Measurements from ENCODE around the gene DEF6. TPM values are rescaled to one million over a fixed set of nuclear protein-coding genes. Genes with fewer than 3 reads are reported as not detected.

Gene DEF6
- total and polyA plus RNA-seq, 2 experiments from 2014 or later, result 5.1 to 7.2 TPM

DNA sequence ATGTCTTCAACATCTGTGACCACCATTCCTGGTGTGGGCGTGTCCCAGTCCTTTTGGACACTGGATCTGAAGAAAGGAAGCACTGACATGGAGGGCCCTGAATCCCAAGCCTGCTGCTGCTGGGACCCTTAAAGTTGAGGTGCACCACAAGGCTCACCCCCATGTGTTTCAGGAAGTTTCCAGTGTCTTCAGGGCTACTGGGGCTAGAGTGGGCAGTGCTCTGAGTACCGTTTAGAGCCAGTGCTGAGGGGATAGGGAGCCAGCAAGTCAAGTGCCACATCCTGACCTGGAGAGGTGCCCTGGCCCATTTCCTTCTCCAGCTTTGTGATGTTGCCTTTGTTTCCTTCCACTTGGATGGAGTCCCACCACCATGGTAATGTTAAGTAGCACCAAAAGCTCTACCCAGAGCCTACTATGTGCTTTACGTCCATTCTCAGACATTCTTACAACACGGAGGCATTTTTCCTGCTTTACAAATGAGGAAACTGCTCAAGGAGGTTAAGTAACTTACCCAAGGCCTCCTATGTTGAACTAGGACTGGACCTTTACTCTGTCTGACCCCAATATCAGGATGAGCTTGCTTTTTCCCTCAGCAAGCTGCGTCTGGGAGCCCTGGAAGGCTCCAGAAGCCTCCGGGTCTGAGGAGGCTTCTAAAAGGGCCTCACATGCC is 552 bp upstream of the DEF6 start:
- ATAC-seq, result no peak
- H3K27me3 ChIP-seq (ENCODE audit: insufficient read depth), result no peaks in the 10 kb centered on the region
- H3K4me3 Mint-ChIP-seq, result no peak overlapping the region; the same call in 2 of the 3 replicates
- H3K27me3 Mint-ChIP-seq (ENCODE audit: insufficient read depth, low read depth, poor library complexity), result peaks cover 11% of the 10 kb centered on the region
- H3F3A ChIP-seq (replicated peaks; ENCODE audit: low read depth), result no peaks in the 10 kb centered on the region
- H4K20me1 ChIP-seq (replicated peaks; ENCODE audit: insufficient read depth), result no peaks in the 10 kb centered on the region
- H3K9me2 ChIP-seq (ENCODE audit: insufficient read depth), result no peaks in the 10 kb centered on the region
- H3K27ac Mint-ChIP-seq, result no peak overlapping the region
- no peak for TF ChIP-seq CREB1 (CRISPR knock-in tag; IDR thresholded peaks at IDR 0.05; ENCODE audit: low read depth)
- TF ChIP-seq, protein P1, sequence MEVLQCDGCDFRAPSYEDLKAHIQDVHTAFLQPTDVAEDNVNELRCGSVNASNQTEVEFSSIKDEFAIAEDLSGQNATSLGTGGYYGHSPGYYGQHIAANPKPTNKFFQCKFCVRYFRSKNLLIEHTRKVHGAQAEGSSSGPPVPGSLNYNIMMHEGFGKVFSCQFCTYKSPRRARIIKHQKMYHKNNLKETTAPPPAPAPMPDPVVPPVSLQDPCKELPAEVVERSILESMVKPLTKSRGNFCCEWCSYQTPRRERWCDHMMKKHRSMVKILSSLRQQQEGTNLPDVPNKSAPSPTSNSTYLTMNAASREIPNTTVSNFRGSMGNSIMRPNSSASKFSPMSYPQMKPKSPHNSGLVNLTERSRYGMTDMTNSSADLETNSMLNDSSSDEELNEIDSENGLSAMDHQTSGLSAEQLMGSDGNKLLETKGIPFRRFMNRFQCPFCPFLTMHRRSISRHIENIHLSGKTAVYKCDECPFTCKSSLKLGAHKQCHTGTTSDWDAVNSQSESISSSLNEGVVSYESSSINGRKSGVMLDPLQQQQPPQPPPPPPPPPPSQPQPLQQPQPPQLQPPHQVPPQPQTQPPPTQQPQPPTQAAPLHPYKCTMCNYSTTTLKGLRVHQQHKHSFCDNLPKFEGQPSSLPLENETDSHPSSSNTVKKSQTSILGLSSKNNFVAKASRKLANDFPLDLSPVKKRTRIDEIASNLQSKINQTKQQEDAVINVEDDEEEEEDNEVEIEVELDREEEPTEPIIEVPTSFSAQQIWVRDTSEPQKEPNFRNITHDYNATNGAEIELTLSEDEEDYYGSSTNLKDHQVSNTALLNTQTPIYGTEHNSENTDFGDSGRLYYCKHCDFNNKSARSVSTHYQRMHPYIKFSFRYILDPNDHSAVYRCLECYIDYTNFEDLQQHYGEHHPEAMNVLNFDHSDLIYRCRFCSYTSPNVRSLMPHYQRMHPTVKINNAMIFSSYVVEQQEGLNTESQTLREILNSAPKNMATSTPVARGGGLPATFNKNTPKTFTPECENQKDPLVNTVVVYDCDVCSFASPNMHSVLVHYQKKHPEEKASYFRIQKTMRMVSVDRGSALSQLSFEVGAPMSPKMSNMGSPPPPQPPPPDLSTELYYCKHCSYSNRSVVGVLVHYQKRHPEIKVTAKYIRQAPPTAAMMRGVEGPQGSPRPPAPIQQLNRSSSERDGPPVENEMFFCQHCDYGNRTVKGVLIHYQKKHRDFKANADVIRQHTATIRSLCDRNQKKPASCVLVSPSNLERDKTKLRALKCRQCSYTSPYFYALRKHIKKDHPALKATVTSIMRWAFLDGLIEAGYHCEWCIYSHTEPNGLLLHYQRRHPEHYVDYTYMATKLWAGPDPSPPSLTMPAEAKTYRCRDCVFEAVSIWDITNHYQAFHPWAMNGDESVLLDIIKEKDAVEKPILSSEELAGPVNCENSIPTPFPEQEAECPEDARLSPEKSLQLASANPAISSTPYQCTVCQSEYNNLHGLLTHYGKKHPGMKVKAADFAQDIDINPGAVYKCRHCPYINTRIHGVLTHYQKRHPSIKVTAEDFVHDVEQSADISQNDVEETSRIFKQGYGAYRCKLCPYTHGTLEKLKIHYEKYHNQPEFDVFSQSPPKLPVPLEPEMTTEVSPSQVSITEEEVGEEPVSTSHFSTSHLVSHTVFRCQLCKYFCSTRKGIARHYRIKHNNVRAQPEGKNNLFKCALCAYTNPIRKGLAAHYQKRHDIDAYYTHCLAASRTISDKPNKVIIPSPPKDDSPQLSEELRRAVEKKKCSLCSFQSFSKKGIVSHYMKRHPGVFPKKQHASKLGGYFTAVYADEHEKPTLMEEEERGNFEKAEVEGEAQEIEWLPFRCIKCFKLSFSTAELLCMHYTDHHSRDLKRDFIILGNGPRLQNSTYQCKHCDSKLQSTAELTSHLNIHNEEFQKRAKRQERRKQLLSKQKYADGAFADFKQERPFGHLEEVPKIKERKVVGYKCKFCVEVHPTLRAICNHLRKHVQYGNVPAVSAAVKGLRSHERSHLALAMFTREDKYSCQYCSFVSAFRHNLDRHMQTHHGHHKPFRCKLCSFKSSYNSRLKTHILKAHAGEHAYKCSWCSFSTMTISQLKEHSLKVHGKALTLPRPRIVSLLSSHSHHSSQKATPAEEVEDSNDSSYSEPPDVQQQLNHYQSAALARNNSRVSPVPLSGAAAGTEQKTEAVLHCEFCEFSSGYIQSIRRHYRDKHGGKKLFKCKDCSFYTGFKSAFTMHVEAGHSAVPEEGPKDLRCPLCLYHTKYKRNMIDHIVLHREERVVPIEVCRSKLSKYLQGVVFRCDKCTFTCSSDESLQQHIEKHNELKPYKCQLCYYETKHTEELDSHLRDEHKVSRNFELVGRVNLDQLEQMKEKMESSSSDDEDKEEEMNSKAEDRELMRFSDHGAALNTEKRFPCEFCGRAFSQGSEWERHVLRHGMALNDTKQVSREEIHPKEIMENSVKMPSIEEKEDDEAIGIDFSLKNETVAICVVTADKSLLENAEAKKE (CRISPR knock-in tag; IDR thresholded peaks at IDR 0.05), result no peak
- TF ChIP-seq, protein P2, sequence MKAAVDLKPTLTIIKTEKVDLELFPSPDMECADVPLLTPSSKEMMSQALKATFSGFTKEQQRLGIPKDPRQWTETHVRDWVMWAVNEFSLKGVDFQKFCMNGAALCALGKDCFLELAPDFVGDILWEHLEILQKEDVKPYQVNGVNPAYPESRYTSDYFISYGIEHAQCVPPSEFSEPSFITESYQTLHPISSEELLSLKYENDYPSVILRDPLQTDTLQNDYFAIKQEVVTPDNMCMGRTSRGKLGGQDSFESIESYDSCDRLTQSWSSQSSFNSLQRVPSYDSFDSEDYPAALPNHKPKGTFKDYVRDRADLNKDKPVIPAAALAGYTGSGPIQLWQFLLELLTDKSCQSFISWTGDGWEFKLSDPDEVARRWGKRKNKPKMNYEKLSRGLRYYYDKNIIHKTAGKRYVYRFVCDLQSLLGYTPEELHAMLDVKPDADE (IDR thresholded peaks at IDR 0.05), result no peak
- no peak for TF ChIP-seq ZNF331 (CRISPR knock-in tag; IDR thresholded peaks at IDR 0.05; ENCODE audit: low read depth)
- peaks cover 14% of the 10 kb centered on the region for H3K36me3 Mint-ChIP-seq (ENCODE audit: low read depth)
- H3K4me2 ChIP-seq, result no peak overlapping the region
- DNase-seq (ENCODE audit: low spot score), result no peak
- H3K36me3 ChIP-seq (ENCODE audit: insufficient read depth), result no peaks in the 10 kb centered on the region; the same call in 1 of the 2 replicates
- peak overlapping the region; percentile 76; the same call in 1 of the 2 replicates for H3K27ac ChIP-seq (ENCODE audit: low read depth)
- H3K4me1 Mint-ChIP-seq, result peaks cover 25% of the 10 kb centered on the region
- H3K4me3 ChIP-seq, result no peak overlapping the region
- H3K4me1 ChIP-seq (ENCODE audit: insufficient read depth), result peaks cover 19% of the 10 kb centered on the region
- H2AFZ ChIP-seq, result peak overlapping the region; percentile 50; the same call in 1 of the 2 replicates
- H3K79me2 ChIP-seq (replicated peaks; ENCODE audit: insufficient read depth), result no peaks in the 10 kb centered on the region
- no peaks in the 10 kb centered on the region for H3K9me3 Mint-ChIP-seq

All from GM23338 (cell line).